ENCODE results near the gene ZNF273.
"Not testable (repeated sequence)": the region's sequence is repeated elsewhere in the genome, so short reads cannot be mapped to it uniquely, and the experiment has no call there.

The ZNF273 gene

GRCh38 chr7:64890761-64891362 lies 12.2 kb upstream of the ZNF273 start:
- no peak for DNase-seq

DNA sequence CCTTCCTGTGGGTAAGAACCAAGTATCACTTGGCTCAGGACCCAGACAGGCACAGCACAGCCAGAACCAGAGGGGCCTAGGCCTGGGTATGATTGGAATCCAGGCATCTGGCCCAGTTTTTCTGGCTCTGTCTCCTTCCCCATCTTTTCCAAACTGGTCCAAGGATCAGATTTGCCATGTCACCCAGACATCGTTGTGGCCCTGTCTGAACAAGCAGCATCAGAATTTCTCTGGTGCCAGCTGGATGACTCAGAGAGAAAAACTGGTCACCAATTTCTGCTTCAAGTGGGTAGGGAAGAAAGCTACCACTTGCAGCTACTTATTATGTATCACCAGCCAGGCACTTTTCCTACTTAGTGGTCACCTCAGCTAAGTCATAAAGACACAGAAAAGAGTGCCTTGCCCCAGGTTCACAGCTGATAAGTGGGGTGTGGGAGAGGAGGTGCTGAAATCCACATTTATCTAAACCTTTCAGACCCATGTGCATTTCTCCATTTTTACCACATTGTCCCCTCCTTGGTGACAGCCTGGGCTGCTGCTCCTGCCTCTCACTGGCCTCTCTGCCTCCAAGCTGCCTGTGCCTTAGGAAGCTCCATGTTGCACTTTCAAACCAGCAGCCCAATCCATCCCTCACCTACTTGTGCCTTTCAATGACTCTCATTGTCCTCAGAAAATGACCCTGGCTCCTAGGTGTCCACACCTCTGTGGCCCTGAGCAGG lies 11.6 kb upstream of the ZNF273 start:
- DNase-seq = not testable (repeated sequence)

DNA sequence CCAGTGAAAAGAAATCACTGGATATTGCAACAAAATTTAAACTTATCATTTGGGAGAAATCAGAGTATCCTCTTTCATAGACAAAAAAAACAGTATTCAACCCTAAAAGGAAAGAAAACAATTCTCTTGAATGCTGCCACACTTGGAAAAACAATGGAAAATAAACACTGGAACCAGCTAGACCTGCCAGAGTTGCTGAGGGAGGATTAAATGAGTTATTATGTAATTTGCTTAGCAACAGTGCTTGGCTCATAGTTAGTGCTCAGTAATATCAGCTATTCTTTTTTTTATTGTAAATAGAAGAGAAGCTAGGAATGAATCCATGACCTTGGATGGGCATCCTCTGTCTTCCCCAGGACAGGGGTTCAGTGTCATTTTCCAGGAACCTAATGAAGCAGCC lies 11.0 kb upstream of the ZNF273 start:
- DNase-seq = no peak

DNA sequence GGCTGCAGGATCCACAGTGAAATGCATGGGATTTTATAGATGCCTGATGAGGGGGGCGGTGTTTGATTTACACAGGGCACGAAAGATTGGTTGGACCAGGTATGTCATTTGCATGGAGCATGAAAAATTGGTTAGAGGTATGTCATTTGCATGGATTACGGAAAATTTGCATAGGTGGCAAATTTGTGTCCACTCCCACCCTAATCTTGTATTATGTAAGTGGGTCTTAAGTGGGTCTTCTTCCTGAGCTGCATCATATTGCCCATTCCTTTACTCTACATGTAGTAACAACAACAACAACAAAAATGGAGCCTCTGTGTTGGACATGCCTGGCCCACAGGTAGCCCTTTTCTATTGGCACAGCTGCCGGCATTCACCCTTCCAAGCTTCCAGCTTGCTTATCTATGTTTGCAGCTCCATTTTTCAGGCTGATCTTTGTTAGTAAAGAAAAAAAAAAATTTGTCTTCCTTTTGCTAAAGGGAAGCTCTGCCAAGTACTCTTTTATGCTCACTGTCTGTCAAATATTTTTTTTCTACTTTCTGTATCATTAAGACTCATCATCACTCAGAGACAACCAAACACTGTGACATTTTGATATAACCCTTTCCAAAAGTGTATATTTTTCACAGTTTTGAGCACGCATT lies 10.3 kb upstream of the ZNF273 start:
- DNase-seq = no peak

- DNase-seq = no peak
These were observed 9.7 kb upstream of the ZNF273 start for GRCh38 chr7:64893401-64893800.

GRCh38 chr7:64902461-64902805 lies 640 bp upstream of the ZNF273 start:
- DNase-seq = peak; percentile 27

GRCh38 chr7:64904008-64904407 lies 935 bp downstream of the ZNF273 start:
- no peak for DNase-seq

DNA sequence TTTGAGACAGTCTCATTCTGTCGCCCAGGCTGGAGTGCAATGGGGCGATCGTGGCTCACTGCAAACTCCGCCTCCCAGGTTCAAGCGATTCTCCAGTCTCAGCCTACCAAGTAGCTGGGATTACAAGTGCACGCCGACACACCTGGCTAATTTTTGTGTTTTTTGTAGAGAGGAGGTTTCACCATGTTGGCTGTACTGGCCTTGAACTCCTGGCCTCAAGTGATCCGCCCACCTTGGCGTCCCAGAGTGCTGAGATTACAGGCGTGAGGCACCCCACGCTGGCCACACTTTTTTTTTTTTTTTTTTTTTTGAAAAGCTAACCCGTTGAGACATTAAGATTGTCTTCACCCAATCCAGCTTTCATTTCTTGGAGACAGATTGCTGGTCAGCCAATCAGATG lies 2.1 kb downstream of the ZNF273 start:
- DNase-seq = no peak

DNA sequence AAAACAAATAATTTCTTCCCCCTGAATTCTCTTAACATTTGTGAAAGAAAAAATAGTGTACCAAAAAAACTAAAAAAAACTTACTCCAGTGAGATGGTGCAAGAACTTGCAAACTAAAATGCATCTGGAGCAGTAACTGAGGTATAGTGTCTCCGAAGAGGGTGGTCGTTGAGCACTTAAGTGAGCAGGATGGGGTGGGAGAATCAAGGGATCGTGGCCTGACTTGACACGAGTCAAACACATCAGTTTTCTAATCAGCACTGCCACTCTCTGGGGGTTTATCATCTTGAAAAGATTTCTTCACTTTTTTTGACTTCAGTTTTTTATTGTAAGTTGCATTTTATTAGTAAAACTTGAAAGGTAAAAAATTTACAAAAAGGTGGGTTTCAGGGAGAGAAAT lies 2.5 kb downstream of the ZNF273 start:
- DNase-seq = no peak

GRCh38 chr7:64907641-64908326 lies 4.7 kb downstream of the ZNF273 start:
- DNase-seq = no peak

GRCh38 chr7:64908358-64908757 lies 5.3 kb downstream of the ZNF273 start:
- no peak for DNase-seq

- DNase-seq = no peak
These were observed 11.5 kb downstream of the ZNF273 start for GRCh38 chr7:64914557-64914956.

GRCh38 chr7:64915301-64915700 lies 12.2 kb downstream of the ZNF273 start:
- not testable (repeated sequence) for DNase-seq

GRCh38 chr7:64928252-64929187 lies 25.4 kb downstream of the ZNF273 start:
- not testable (repeated sequence) for DNase-seq

DNA sequence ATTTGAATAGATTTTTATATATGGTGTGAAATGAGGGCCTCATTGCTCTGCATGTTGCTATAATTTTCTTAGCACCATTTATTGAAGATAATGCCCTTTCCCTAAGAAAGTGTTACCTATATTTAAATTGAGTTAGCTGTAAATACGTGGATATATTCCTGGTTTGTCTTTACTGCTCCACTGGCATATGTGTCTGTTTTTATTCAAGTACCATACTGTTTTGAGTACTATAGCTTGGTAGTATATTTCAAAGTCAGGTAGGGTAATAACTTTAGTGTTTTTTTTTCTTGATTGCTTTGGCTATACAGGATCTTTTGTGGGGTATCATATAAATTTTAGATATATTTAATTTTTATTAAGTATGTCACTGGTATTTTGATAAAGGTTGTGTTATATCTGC lies 31.4 kb downstream of the ZNF273 start:
- DNase-seq = no peak

DNA sequence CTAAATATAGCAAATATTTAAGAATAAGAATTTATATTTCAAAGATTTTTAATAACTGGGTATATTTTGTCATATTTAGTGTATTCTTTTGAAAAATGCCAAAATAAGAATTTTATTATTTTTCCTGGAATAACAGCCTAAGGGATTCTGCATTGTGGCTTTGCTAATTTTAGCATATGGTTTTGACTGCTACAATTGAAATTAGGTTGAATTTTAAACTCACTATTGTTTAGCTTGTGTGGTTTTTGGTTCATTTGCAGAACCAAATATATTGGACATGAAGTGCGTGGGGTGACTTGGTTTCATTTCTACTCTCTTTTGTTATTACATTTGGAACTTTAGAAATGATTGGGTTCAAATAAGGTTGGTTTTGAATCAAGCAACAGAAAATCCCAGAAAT lies 35.5 kb downstream of the ZNF273 start:
- no peak for DNase-seq

DNA sequence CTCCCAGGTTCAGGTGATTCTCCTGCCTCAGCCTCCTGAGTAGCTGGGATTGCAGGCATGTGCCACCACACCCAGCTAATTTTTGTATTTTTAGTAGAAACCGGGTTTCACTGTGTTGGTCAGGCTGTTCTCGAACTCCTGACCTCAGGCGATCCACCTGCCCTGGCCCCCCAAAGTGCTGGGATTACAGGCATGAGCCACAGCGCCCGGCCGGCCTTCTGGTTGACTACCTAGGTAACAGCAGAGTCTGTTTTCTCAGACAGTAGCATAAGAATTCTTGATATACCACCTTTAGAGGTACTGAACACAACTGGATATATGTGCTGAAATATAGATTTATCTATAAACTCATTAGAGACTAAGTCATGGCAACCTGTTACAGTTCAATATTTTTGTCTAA lies 36.9 kb downstream of the ZNF273 start:
- DNase-seq = not testable (repeated sequence)

DNA sequence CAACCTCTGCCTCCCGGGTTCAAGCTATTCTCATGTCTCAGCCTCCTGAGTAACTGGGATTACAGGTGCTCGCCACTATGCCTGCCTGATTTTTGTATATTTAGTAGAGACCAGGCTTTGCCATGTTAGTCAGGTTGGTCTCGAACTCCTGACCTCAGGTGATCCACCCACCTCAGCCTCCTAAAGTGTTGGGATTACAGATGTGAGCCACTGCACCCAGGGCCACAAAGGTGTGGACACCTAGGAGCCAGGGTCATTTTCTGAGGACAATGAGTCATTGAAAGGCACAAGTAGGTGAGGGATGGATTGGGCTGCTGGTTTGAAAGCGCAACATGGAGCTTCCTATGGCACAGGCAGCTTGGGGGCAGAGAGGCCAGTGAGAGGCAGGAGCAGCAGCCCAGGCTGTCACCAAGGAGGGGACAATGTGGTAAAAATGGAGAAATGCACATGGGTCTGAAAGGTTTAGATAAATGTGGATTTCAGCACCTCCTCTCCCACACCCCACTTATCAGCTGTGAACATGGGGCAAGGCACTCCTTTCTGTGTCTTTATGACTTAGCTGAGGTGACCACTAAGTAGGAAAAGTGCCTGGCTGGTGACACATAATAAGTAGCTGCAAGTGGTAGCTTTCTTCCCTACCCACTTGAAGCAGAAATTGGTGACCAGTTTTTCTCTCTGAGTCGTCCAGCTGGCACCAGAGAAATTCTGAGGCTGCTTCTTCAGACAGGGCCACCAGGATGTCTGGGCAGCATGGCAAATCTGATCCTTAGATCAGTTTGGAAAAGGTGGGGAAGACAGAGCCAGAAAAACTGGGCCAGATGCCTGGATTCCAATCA lies 41.8 kb downstream of the ZNF273 start:
- not testable (repeated sequence) for DNase-seq

DNA sequence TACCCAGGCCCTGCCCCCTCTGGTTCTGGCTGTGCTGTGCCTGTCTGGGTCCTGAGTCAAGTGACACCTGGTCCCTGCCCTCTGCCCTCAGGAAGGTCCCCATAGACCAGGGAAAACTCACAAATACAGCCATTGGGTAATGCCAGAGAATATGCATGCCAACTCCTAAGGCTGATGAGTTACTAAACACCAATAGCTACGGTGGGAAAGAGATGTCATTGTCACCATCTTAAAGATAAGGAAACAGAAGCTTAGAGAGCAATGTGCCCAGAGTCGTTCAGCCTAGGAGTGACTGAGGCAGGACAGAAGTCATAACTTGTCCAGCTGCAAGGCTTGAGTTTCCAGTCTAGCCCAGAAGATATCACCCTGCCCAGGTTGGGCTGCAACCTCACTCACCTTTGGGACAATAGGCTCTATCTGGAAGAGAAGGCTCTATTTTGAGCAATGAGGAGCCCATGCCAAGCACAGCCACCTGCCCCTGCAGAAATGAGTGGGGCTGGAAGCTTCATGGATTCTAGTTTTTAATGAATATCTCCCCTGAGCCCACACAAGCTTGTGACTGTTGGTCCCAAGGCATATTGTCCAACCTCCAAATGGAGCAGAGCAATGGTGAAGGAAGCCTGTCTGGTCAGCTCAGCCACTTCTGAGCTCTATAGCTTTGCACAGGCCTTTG lies 42.6 kb downstream of the ZNF273 start:
- no peak for DNase-seq

DNA sequence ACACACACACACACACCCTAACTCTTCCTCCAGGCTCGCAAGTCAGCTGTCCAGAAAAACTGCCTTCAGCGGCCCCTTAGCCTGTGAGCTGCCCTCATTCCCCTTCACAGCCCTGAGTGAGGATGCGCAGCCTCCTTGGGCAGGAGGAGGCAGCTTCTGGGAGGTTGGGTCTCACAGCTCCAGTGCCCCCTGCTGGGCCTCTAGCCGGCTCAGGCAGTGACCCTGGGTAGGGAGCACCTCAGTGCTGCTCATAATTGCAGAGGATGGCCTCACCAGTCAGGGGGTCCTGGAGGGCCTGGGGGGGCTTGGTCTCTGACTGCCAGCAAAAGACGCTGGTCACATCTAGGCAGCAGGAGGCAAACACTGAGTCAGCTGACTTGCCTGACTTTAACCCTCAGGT lies 43.7 kb downstream of the ZNF273 start:
- DNase-seq = peak; percentile 68
